ENCODE data around the gene TALDO1. TPM values are rescaled to one million over a fixed set of nuclear protein-coding genes. Genes with fewer than 3 reads are reported as not detected.

TALDO1 gene
- total RNA-seq, 1 donor from 2014 or later: 123 TPM

DNA sequence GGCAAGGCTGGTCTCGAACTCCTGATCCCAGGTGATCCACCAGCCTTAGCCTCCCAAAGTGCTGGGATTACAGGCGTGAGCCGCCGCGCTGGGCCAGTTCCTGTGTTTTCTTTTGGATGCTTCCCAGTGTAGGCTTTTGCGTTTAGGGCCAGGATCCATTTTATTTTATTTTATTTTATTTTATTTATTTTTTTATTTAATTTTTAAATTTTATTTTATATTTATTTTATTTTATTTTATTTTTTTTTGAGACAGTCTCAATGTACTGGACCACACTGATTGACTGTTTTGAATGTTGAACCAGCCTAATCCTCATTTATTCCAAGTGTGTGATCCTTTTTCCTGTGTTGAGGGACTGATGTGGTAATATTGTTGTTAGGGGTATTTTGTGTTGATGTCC, 32.8 kb upstream of the TALDO1 start:
- TF ChIP-seq CTCF (IDR thresholded peaks at IDR 0.05; ENCODE audit: unreplicated experiment): no peak
- H3K27me3 Mint-ChIP-seq (ENCODE audit: unreplicated experiment): peaks cover 5% of the 10 kb centered on the region
- no peak overlapping the region for H3K27ac Mint-ChIP-seq (ENCODE audit: unreplicated experiment)
- no peaks in the 10 kb centered on the region for H3K36me3 Mint-ChIP-seq (ENCODE audit: low read depth, unreplicated experiment)
- H3K9me3 Mint-ChIP-seq (ENCODE audit: unreplicated experiment): no peaks in the 10 kb centered on the region
- H3K4me1 Mint-ChIP-seq (ENCODE audit: unreplicated experiment): no peaks in the 10 kb centered on the region
- no peak for DNase-seq (ENCODE audit: low spot score)
- H3K4me3 Mint-ChIP-seq (ENCODE audit: unreplicated experiment): no peak overlapping the region

GRCh38 chr11:719214-720016, 27.8 kb upstream of the TALDO1 start:
- H3K27me3 Mint-ChIP-seq (ENCODE audit: unreplicated experiment): peaks cover 10% of the 10 kb centered on the region
- H3K36me3 Mint-ChIP-seq (ENCODE audit: low read depth, unreplicated experiment): no peaks in the 10 kb centered on the region
- TF ChIP-seq CTCF (IDR thresholded peaks at IDR 0.05; ENCODE audit: unreplicated experiment): no peak
- H3K9me3 Mint-ChIP-seq (ENCODE audit: unreplicated experiment): no peaks in the 10 kb centered on the region
- H3K27ac Mint-ChIP-seq (ENCODE audit: unreplicated experiment): no peak overlapping the region
- no peak overlapping the region for H3K4me3 Mint-ChIP-seq (ENCODE audit: unreplicated experiment)
- no peaks in the 10 kb centered on the region for H3K4me1 Mint-ChIP-seq (ENCODE audit: unreplicated experiment)
- no peak for DNase-seq (ENCODE audit: low spot score)

GRCh38 chr11:720017-720641, 27.1 kb upstream of the TALDO1 start:
- Mint-ChIP-seq H3K4me3 (ENCODE audit: unreplicated experiment) (no peak overlapping the region), H3K36me3 (ENCODE audit: low read depth, unreplicated experiment) (no peaks in the 10 kb centered on the region), H3K4me1 (ENCODE audit: unreplicated experiment) (no peaks in the 10 kb centered on the region), H3K9me3 (ENCODE audit: unreplicated experiment) (no peaks in the 10 kb centered on the region), H3K27ac (ENCODE audit: unreplicated experiment) (no peak overlapping the region), H3K27me3 (ENCODE audit: unreplicated experiment) (peaks cover 10% of the 10 kb centered on the region)
- no peak for TF ChIP-seq CTCF (IDR thresholded peaks at IDR 0.05; ENCODE audit: unreplicated experiment)
- no peak for DNase-seq (ENCODE audit: low spot score)

DNA sequence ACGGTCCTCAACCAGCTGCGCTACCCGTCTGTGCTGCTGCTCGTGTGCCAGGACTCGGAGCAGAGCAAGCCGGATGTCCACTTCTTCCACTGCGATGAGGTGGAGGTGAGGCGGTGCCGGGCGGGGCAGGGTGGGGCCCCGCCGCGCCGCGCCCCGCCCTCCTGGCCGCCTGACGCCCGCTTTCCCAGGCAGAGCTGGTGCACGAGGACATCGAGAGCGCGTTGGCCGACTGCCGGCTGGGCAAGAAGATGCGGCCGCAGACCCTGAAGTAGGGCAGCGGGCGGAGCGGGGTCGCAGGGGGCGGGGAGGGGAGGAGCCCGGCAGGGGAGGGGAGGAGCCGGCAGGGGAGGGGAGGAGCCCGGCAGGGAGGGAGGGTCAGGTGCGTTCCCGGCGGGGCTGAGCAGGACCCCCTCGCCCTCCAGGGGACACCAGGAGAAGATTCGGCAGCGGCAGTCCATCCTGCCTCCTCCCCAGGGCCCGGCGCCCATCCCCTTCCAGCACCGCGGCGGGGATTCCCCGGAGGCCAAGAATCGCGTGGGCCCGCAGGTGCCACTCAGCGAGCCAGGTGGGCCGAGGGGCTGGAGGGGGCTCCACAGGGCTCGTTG, 26.5 kb upstream of the TALDO1 start:
- no peak for DNase-seq (ENCODE audit: low spot score)
- Mint-ChIP-seq H3K36me3 (ENCODE audit: low read depth, unreplicated experiment) (no peaks in the 10 kb centered on the region), H3K27ac (ENCODE audit: unreplicated experiment) (no peak overlapping the region), H3K4me3 (ENCODE audit: unreplicated experiment) (no peak overlapping the region), H3K27me3 (ENCODE audit: unreplicated experiment) (peaks cover 13% of the 10 kb centered on the region), H3K9me3 (ENCODE audit: unreplicated experiment) (no peaks in the 10 kb centered on the region), H3K4me1 (ENCODE audit: unreplicated experiment) (no peaks in the 10 kb centered on the region)
- TF ChIP-seq CTCF (IDR thresholded peaks at IDR 0.05; ENCODE audit: unreplicated experiment): no peak

Data from endothelial cell (in vitro differentiated cells).